GM10847 (cell line): Measurements from ENCODE around the gene VEGFB.

Experiments used
- POLR2A ChIP-seq: IDR thresholded peaks from 2 replicates; pipeline ENCODE4 v1.6.1; 2011; ENCODE audit not compliant: insufficient read length; ENCODE audit errors: extremely low read depth

The VEGFB gene

DNA sequence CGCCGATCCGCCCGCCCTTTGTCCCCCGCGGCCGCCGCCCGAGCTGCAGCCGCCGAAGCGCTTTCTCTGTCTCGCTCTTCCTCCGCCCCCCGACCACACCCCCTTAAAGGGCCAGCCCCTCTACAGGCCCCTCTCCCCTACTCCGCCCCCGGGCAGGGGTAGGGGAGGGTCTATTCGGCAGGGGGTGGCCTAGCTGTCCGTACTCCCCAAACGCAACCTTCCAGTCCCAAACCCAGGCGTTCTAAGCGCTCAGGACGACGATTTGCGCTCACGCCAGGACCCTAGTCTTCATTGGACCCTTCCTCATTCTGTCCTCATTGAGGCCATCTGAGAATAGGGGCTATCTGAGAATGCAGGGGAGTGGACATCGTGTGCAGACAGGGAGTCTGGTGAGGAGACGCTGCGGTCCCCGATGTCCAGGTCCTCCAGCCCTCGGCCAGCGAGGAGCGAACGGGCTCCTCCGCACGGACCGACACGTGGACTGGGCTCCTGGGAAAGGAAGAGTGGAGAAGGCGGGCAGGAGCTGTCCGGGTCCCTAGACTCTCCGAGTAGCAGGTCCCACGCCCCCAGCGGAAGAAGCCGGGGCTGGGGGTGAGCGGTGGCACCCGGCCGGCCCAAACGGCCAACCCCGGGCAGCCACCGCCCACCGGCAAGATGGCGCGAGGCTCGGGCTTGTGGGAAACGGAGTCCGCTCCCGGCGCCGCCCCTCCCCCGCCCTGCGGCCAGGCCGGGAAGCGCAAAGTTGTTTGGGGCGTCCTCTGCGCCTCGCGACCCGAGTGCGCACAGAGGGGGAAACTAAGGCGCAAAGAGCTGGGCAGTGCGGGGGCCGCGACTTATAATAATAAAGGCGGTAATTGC is 12.7 kb downstream of the VEGFB start, which contains the start of gene PPP1R14B:
TSS of gene PPP1R14B (minus strand) at position 73 of the 858 bp plus-strand sequence. CDS start 270 bp downstream, outside the sequence.
- TF ChIP-seq POLR2A, result no peak

DNA sequence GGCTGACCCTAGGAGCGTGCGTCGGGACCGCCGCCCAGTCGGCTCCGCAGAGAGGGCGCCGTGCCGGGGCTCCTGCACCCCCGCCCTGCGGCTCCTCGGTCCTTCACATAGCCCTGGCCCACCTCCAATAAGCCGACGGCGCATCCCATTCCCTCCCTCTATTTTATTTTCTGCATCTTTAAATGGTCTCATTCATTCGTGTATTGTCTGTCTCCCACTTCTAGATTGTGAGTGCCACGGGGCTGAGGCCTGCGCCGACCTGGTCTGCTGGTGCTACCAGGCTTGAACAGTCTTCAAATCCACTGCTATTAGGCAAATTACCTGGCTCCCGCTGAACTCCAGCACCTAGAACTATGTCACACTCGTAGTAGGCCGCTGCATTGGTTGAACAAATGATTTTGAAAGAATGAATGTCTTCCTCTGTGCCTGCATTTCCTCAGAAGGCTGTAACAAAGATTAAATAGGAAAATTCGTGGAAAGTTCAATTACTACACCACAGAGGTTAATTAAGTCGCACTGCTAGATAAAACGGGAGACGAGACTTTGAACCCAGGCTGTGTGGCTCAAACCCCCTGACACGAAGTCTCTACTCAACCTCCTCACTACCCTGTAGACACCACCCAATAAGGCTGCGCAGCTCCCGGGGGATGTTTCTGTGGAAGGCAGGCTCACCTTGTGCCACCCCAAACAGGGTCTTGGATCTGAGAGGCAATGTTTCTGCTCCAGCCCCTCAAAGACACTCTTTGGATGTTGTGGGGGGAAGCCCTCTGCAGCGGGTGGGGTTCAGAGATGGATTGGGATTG is 13.5 kb downstream of the VEGFB start:
- TF ChIP-seq POLR2A, result no peak

GRCh38 chr11:64248578-64248977 is 14.2 kb downstream of the VEGFB start:
- TF ChIP-seq POLR2A, result no peak

DNA sequence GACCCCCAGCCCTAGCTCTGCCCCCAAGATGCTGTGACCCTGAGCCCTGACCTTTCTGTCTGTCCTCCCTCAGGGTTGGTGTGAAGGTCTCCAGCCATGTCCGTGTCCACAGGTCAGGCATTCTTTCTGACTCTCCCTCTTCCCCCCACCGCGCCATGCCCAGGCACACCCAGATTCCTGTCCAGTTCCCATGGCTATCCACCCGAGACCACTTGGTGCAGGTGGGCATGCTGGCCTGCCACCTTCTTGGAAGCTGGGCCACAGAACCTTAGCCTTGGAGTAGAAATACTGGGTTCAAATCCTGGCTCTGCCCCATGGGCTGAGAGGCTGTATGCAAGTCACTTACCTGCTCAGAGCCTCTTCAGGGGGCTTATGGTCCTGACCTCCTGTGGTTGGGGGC is 14.7 kb downstream of the VEGFB start:
- TF ChIP-seq POLR2A, result no peak

- no peak for TF ChIP-seq POLR2A
These were observed 15.4 kb downstream of the VEGFB start for GRCh38 chr11:64249563-64250414.

GRCh38 chr11:64250415-64251015 is 16.1 kb downstream of the VEGFB start:
- TF ChIP-seq POLR2A, result no peak

DNA sequence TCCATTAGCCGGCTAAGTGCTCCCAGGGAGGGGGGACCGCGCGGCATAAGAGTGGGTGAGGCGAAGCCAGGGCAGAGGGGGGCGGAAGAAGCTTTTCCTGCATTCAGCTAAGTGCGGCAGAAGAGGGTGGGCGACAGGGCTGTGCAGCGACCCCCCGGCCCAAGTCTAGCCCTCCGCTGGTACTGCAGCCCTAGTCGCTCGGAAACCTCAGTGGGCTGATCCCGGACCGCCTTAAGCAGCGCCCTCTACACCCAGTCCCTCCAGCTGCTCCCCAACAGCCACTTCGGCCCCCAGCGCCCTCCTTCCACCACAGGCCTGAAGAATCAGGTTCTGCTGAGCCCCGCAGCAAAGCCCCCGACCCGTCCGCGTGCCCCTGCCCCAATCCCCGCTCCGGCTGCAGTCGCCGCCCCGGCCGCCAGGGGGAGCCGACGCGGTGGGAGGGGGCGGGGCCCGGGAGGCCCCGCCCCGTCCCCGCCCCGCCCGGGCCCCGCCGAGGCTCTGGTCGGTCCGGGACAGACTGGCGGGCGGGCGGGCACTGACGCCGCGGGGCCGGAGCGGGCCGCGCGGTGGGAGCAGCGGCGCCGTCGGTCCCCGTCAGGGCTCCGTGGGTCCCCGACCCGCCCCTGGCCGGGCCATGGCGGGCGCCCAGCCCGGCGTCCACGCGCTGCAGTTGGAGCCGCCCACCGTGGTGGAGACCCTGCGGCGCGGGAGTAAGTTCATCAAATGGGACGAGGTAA is 16.8 kb downstream of the VEGFB start, which contains the start of gene PLCB3:
TSS of gene PLCB3 (plus strand) at position 515 of the 737 bp plus-strand sequence. CDS start at position 635, 120 bp downstream.
- peak; percentile 44 for TF ChIP-seq POLR2A

DNA sequence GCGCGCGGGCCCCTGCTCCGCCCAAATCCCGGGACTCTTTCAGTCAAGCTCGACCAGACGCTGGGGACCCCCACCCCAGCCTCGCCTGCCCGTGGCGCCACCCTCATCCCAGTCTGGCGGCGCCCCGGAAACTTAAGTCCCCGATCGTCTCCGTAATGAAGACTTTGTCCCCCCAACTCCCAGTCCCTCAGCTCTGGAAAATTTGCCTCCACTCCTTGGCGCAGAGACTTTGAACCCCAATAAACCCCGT is 17.3 kb downstream of the VEGFB start:
- no peak for TF ChIP-seq POLR2A

DNA sequence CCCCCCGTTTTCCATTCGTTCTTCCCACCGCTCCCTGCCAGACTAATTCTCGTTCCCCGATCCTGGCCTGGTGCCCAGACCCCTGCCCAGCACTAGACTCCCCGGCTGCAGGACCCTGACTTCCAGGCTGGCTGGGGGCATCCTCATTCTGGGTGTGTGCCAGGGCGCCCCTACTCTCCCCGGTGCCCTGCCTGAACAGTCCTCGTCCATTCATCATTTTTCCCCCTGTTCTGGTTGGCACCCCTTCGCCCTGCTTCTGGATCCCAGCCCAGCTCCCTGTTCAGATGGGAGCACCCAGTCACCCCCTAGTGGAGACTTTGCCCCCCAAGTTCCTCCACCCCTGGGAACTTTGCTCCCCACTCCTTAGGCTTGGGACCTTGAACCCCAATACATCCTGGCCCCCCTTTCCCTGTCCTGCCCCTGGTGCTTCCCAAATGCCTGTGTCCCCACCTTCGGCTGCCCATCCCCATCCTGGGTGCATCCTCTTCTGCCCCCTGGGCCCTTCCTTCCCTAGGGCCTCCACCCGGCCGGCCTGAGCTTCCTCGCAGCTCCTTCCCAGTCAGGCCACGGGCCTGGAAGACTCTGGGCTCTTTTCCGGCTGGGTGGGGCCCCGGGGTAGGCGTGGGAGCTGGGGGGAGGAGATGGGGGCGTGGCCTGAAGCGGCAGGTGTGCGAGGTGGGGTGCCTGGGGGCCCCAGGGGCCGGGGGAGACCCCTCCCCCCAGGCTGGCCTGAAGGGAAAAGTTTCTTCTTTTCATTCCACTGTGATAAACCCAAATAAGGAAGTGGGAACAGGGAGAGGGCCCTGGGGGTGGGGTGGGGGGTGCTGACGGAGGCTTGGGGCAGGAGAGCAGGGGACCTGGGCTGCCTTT is 17.9 kb downstream of the VEGFB start:
- TF ChIP-seq POLR2A, result no peak

DNA sequence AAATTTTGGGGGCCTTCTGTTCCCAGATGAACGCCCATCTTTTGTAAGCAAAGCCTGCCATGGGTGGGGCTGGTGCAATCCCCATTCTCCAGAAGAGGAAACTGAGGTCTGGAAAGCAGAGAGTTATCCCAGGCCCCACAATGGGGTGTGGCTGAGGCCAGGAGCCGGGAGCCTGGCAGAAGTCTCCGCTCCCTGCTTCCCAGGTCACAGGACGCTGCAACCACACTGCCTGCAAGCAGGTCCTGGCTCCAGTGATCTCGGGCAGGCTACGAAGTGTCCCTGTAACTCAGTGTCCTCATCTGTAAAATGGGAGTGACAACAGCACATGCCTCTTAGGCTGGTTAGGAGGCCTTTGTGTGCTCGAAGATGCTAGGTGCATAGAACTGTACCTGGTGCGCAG is 18.7 kb downstream of the VEGFB start:
- no peak for TF ChIP-seq POLR2A

- TF ChIP-seq POLR2A, result no peak
These were observed 19.1 kb downstream of the VEGFB start for GRCh38 chr11:64253481-64253880.

GRCh38 chr11:64254326-64254725 is 19.9 kb downstream of the VEGFB start:
- no peak for TF ChIP-seq POLR2A
